HFFc6 (cell line): ENCODE measurements around the gene CCDC171. TPM values are rescaled to one million over a fixed set of nuclear protein-coding genes. Genes with fewer than 3 reads are reported as not detected.
A peak's percentile ranks its signal among the peaks of the same experiment; 100 is the strongest.

Experiments
- DNase-seq: peaks from one replicate; pipeline ENCODE4 v3.0.0-alpha.2; 2018
- H3K27ac Mint-ChIP-seq: 2 replicates; pipeline ENCODE4 v1.8.0; 2020; ENCODE audit warnings: mild to moderate bottlenecking, mixed read lengths
- H3K27me3 Mint-ChIP-seq: 2 replicates; pipeline ENCODE4 v1.8.0; 2021; ENCODE audit warnings: mild to moderate bottlenecking, moderate library complexity, mixed read lengths; ENCODE audit not compliant: insufficient read depth
- H3K36me3 Mint-ChIP-seq: 2 replicates; pipeline ENCODE4 v1.8.0; 2021; ENCODE audit warnings: low read depth, mixed read lengths
- H3K4me1 Mint-ChIP-seq: 2 replicates; pipeline ENCODE4 v1.8.0; 2020; ENCODE audit warnings: low read depth, mixed read lengths
- H3K4me3 Mint-ChIP-seq: 2 replicates; pipeline ENCODE4 v1.8.0; 2020; ENCODE audit warnings: mild to moderate bottlenecking, moderate library complexity, mixed read lengths
- H3K9me3 Mint-ChIP-seq: 2 replicates; pipeline ENCODE4 v1.8.0; 2020; ENCODE audit warnings: mild to moderate bottlenecking, mixed read lengths
- total RNA-seq, 6 experiments: library from RNA; stranded (reverse); fragmentation: NEBNext Ultra II Directional; extraction: Animal tissue kit (Norgen Biotek cat#: 25700); gene quantifications; 2 replicates in 1 of 6; 3 replicates in 5 of 6; pipeline ENCODE4 v1.2.3, GENCODE V29; 2021
- TF ChIP-seq, protein P1 (sequence below): fragments of 200-600 bp; sonication (generic); IDR thresholded peaks from 2 replicates; pipeline ENCODE4 v1.5.0; 2021; ENCODE audit warnings: antibody characterized with exemption, mild to moderate bottlenecking

CCDC171 gene
- total RNA-seq, 6 experiments from 2014 or later = 0.48 to 0.86 (median 0.57) TPM

DNA sequence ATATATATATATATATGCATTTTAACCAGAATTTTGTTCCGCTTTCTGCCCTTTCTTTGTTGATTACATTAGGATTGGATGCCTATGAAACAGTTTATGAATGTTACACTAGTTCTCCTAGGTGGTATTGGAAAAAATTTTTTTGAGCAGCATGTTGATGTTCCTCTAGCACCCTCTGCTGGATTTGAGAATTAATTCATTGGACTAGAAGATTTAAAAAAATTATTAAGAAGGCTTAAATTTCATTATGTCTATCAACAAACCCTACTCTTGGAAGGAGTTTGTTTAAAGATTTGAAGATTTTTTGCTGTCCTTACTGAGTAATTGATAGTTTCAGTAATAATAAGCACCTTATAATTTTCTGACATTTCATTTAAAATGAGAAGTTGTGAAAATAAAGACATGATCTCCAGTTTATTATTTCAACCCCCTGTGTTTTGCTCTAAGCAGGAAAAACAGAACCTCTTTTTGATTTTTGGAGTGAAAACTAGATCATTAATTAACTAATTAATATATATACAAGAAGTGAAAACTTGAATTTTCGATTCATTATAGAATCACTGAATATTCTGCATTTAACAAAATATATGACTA, 89.6 kb downstream of the CCDC171 start:
- H3K9me3 Mint-ChIP-seq = no peaks in the 10 kb centered on the region
- peaks cover 3% of the 10 kb centered on the region for H3K27me3 Mint-ChIP-seq
- H3K27ac Mint-ChIP-seq = no peak overlapping the region
- no peak overlapping the region for H3K4me3 Mint-ChIP-seq
- no peaks in the 10 kb centered on the region for H3K36me3 Mint-ChIP-seq
- DNase-seq = peak; percentile 28
- H3K4me1 Mint-ChIP-seq = no peaks in the 10 kb centered on the region
- TF ChIP-seq, protein P1, sequence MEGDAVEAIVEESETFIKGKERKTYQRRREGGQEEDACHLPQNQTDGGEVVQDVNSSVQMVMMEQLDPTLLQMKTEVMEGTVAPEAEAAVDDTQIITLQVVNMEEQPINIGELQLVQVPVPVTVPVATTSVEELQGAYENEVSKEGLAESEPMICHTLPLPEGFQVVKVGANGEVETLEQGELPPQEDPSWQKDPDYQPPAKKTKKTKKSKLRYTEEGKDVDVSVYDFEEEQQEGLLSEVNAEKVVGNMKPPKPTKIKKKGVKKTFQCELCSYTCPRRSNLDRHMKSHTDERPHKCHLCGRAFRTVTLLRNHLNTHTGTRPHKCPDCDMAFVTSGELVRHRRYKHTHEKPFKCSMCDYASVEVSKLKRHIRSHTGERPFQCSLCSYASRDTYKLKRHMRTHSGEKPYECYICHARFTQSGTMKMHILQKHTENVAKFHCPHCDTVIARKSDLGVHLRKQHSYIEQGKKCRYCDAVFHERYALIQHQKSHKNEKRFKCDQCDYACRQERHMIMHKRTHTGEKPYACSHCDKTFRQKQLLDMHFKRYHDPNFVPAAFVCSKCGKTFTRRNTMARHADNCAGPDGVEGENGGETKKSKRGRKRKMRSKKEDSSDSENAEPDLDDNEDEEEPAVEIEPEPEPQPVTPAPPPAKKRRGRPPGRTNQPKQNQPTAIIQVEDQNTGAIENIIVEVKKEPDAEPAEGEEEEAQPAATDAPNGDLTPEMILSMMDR = peak; percentile 76

DNA sequence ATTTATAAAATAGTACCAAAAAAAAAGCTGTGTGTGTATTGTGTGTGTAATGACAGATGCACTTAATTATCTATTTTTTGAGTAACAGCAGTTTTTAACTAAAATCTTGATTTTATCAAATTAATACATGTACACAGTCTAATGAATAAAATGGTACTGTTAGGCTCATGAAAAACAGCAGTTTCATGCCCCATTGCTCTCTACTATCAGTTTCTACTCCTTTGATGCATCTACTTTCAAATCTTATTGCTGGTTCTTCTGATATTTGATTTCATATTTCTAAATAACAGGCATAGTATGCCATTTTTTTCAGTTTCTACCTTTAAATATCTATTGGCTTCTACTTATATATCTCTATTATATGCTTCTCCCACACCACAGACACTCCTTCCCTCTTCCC, 117.4 kb downstream of the CCDC171 start:
- Mint-ChIP-seq H3K4me1 (no peaks in the 10 kb centered on the region), H3K9me3 (no peaks in the 10 kb centered on the region), H3K27ac (no peak overlapping the region), H3K27me3 (peaks cover 4% of the 10 kb centered on the region), H3K4me3 (no peak overlapping the region), H3K36me3 (no peaks in the 10 kb centered on the region)
- no peak for DNase-seq
- TF ChIP-seq, protein P1 = no peak

DNA sequence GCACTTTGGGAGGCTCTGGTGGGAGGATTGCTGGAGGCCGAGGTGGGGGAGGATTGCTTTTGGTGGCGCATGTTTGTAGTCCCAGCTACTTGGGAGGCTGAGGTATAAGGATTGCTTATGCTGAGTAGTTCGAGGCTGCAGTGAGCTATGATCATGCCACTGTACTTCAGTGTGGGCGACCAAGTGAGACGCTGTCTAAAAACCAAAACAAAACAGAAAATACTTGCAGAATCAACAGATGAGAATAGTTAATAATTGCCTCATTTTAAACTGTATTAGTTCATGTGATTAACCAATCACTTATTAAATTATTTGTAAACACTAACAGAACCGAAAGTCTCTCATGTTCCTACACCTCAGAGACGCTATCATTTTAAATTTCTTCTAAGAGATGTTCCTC, 118.1 kb downstream of the CCDC171 start:
- H3K9me3 Mint-ChIP-seq = no peaks in the 10 kb centered on the region
- no peaks in the 10 kb centered on the region for H3K4me1 Mint-ChIP-seq
- no peak overlapping the region for H3K27ac Mint-ChIP-seq
- TF ChIP-seq, protein P1 = no peak
- no peak overlapping the region for H3K4me3 Mint-ChIP-seq
- DNase-seq = no peak
- H3K36me3 Mint-ChIP-seq = no peaks in the 10 kb centered on the region; the same call in 1 of the 2 replicates
- H3K27me3 Mint-ChIP-seq = peaks cover 4% of the 10 kb centered on the region

DNA sequence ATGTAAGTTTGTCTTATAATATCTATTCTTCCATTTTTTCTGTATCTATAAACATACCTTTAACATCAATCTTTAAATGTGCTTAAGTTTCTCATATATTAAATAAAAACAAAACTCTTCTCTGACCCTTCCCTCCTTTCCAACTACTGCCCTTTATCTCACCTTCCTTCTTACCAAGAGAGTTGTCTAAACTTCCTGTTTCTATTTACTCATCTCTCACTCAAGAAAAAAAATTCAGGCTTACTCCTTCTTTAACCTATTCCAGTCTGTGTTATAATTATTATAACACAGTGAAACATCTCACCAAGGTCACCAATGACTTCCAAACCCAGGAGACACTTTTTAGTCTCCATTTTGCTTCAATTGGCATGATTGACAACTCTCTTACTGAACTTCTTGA, 140.9 kb downstream of the CCDC171 start:
- H3K4me3 Mint-ChIP-seq = no peak overlapping the region
- no peak overlapping the region for H3K27ac Mint-ChIP-seq
- no peaks in the 10 kb centered on the region for H3K36me3 Mint-ChIP-seq
- H3K9me3 Mint-ChIP-seq = no peaks in the 10 kb centered on the region
- DNase-seq = no peak
- peaks cover 18% of the 10 kb centered on the region for H3K4me1 Mint-ChIP-seq
- no peaks in the 10 kb centered on the region; the same call in 1 of the 2 replicates for H3K27me3 Mint-ChIP-seq
- TF ChIP-seq, protein P1 = no peak

GRCh38 chr9:15696979-15697378, 144.1 kb downstream of the CCDC171 start:
- TF ChIP-seq, protein P1 = peak; percentile 42
- DNase-seq = peak; percentile 29
- H3K36me3 Mint-ChIP-seq = peaks cover 7% of the 10 kb centered on the region; the same call in 1 of the 2 replicates
- no peaks in the 10 kb centered on the region; the same call in 1 of the 2 replicates for H3K27me3 Mint-ChIP-seq
- H3K9me3 Mint-ChIP-seq = no peaks in the 10 kb centered on the region
- peak overlapping the region; percentile 82 for H3K27ac Mint-ChIP-seq
- H3K4me1 Mint-ChIP-seq = peaks cover 18% of the 10 kb centered on the region
- H3K4me3 Mint-ChIP-seq = peak overlapping the region; percentile 66
